ENCODE data around the gene ZGPAT.
"Not testable (repeated sequence)": the region's sequence is repeated elsewhere in the genome, so short reads cannot be mapped to it uniquely, and the experiment has no call there.

ZGPAT gene

GRCh38 chr20:63755933-63756647 lies 48.3 kb downstream of the ZGPAT start:
- in situ Hi-C loops (cut with MboI; ENCODE audit: low sequenced_read_pairs): no loop called here

- in situ Hi-C loops (cut with MboI; ENCODE audit: low sequenced_read_pairs): no loop called here
Measured at GRCh38 chr20:63756648-63756991, 48.8 kb downstream of the ZGPAT start.

GRCh38 chr20:63758152-63758551 lies 50.3 kb downstream of the ZGPAT start:
- in situ Hi-C loops (cut with MboI; ENCODE audit: low sequenced_read_pairs): no loop called here

- in situ Hi-C loops (cut with MboI; ENCODE audit: low sequenced_read_pairs): no loop called here
Measured at GRCh38 chr20:63759377-63759901, 51.6 kb downstream of the ZGPAT start.

- in situ Hi-C loops (cut with MboI; ENCODE audit: low sequenced_read_pairs): no loop called here
Measured at GRCh38 chr20:63765082-63765873, 57.4 kb downstream of the ZGPAT start.

- in situ Hi-C loops (cut with MboI; ENCODE audit: low sequenced_read_pairs): no loop called here
Measured at GRCh38 chr20:63765902-63766301, 58.1 kb downstream of the ZGPAT start.

- in situ Hi-C loops (cut with MboI; ENCODE audit: low sequenced_read_pairs): no loop called here
Measured at GRCh38 chr20:63766695-63767426, 59.0 kb downstream of the ZGPAT start.

GRCh38 chr20:63767456-63767855 lies 59.6 kb downstream of the ZGPAT start:
- in situ Hi-C loops (cut with MboI; ENCODE audit: low sequenced_read_pairs): no loop called here

- in situ Hi-C loops (cut with MboI; ENCODE audit: low sequenced_read_pairs): no loop called here
Measured at GRCh38 chr20:63767886-63768285, 60.0 kb downstream of the ZGPAT start.

GRCh38 chr20:63768591-63769515 lies 61.0 kb downstream of the ZGPAT start:
- in situ Hi-C loops (cut with MboI; ENCODE audit: low sequenced_read_pairs): no loop called here

- in situ Hi-C loops (cut with MboI; ENCODE audit: low sequenced_read_pairs): no loop called here
Measured at GRCh38 chr20:63769891-63770474, 62.1 kb downstream of the ZGPAT start.

GRCh38 chr20:63771046-63771707 lies 63.3 kb downstream of the ZGPAT start:
- in situ Hi-C loops (cut with MboI; ENCODE audit: low sequenced_read_pairs): no loop called here

- in situ Hi-C loops (cut with MboI; ENCODE audit: low sequenced_read_pairs): no loop called here
Measured at GRCh38 chr20:63772781-63773518, 65.1 kb downstream of the ZGPAT start.

- in situ Hi-C loops (cut with MboI; ENCODE audit: low sequenced_read_pairs): no loop called here
Measured at GRCh38 chr20:63773571-63774241, 65.9 kb downstream of the ZGPAT start.

GRCh38 chr20:63774306-63774705 lies 66.5 kb downstream of the ZGPAT start:
- in situ Hi-C loops (cut with MboI; ENCODE audit: low sequenced_read_pairs): no loop called here

GRCh38 chr20:63775096-63775978 lies 67.5 kb downstream of the ZGPAT start:
- in situ Hi-C loops (cut with MboI; ENCODE audit: low sequenced_read_pairs): no loop called here

GRCh38 chr20:63776875-63777274 lies 69.0 kb downstream of the ZGPAT start:
- in situ Hi-C loops (cut with MboI; ENCODE audit: low sequenced_read_pairs): not testable (repeated sequence)
